Osteoblast (primary cell): ENCODE measurements around the gene CHRND. TPM values are rescaled to one million over a fixed set of nuclear protein-coding genes. Genes with fewer than 3 reads are reported as not detected.

Experiments used
- DNase-seq: peaks from one replicate; pipeline ENCODE4 v3.0.0; 2011; ENCODE audit warnings: low spot score, mixed read lengths; ENCODE audit not compliant: insufficient read length; ENCODE audit errors: missing footprints
- H2AFZ ChIP-seq: 2 replicates; pipeline ENCODE4 v1.6.0; 2011; ENCODE audit warnings: mild to moderate bottlenecking, low read length
- H3K27ac ChIP-seq: 2 replicates; pipeline ENCODE4 v1.5.1; 2011; ENCODE audit warnings: mild to moderate bottlenecking, low read depth, low read length, moderate library complexity
- H3K27me3 ChIP-seq: 2 replicates; pipeline ENCODE4 v1.6.0; 2012; ENCODE audit warnings: mild to moderate bottlenecking, control low read depth, inconsistent platforms, low read length, moderate library complexity; ENCODE audit not compliant: insufficient read depth
- H3K36me3 ChIP-seq: 2 replicates; pipeline ENCODE4 v1.5.1; 2011; ENCODE audit warnings: mild to moderate bottlenecking, low read length, control low read depth, moderate library complexity; ENCODE audit not compliant: insufficient read depth
- H3K4me1 ChIP-seq: 2 replicates; pipeline ENCODE4 v1.5.1; 2011; ENCODE audit warnings: mild to moderate bottlenecking, low read length, control low read depth, moderate library complexity; ENCODE audit not compliant: insufficient read depth
- H3K4me2 ChIP-seq: 2 replicates; pipeline ENCODE4 v1.6.0; 2011; ENCODE audit warnings: mild to moderate bottlenecking, low read length; ENCODE audit not compliant: insufficient read depth
- H3K4me3 ChIP-seq: fragments of 200-600 bp; sonication (generic); 3 replicates; pipeline ENCODE4 v1.5.1; 2012; ENCODE audit warnings: mild to moderate bottlenecking, low read length, inconsistent platforms; ENCODE audit not compliant: insufficient read depth
- H3K79me2 ChIP-seq: 2 replicates; pipeline ENCODE4 v1.6.0; 2012; ENCODE audit warnings: mild to moderate bottlenecking, low read length, control low read depth, inconsistent platforms; ENCODE audit not compliant: insufficient read depth
- H3K9me3 ChIP-seq: 2 replicates; pipeline ENCODE4 v1.5.1; 2011; ENCODE audit warnings: low read depth, low read length, control low read depth
- H4K20me1 ChIP-seq: 2 replicates; pipeline ENCODE4 v1.6.0; 2012; ENCODE audit warnings: mild to moderate bottlenecking, low read length, control low read depth; ENCODE audit not compliant: insufficient read depth
- CTCF ChIP-seq: IDR thresholded peaks from 2 replicates; pipeline ENCODE4 v1.5.1; 2011; ENCODE audit warnings: mild to moderate bottlenecking, low read depth, low read length, moderate library complexity; ENCODE audit errors: extremely low read depth
- total RNA-seq: library from RNA; depleted of rRNA; stranded (reverse); fragments of >200 nt; gene quantifications from 2 replicates; pipeline ENCODE4 v1.2.3, GENCODE V29; 2012

Gene CHRND
- total RNA-seq, 1 donor, result not detected

- peaks cover 60% of the 10 kb centered on the region for H3K36me3 ChIP-seq
- no peak for DNase-seq
- no peaks in the 10 kb centered on the region for H3K9me3 ChIP-seq
Measured at GRCh38 chr2:232571026-232571474, 45.1 kb downstream of the CHRND start.

GRCh38 chr2:232573042-232573441 is 47.1 kb downstream of the CHRND start:
- no peak overlapping the region for H2AFZ ChIP-seq
- no peak overlapping the region for H3K4me3 ChIP-seq
- no peak overlapping the region for H3K27ac ChIP-seq
- no peak for TF ChIP-seq CTCF
- peaks cover 44% of the 10 kb centered on the region for H3K36me3 ChIP-seq
- H3K79me2 ChIP-seq, result peaks cover 5% of the 10 kb centered on the region
- peaks cover 4% of the 10 kb centered on the region for H4K20me1 ChIP-seq
- H3K9me3 ChIP-seq, result no peaks in the 10 kb centered on the region
- peaks cover 27% of the 10 kb centered on the region for H3K4me1 ChIP-seq
- no peak for DNase-seq
- no peak overlapping the region for H3K4me2 ChIP-seq
- H3K27me3 ChIP-seq, result no peaks in the 10 kb centered on the region

More at GRCh38 chr2:232571026-232571474, 45.1 kb downstream of the CHRND start:
- Histone ChIP-seq H2AFZ (no peak overlapping the region), H3K4me1 (peaks cover 24% of the 10 kb centered on the region), H3K27me3 (no peaks in the 10 kb centered on the region), H3K79me2 (peaks cover 5% of the 10 kb centered on the region), H3K27ac (no peak overlapping the region), H3K4me3 (no peak overlapping the region), H4K20me1 (peaks cover 9% of the 10 kb centered on the region), H3K4me2 (no peak overlapping the region)
- no peak for TF ChIP-seq CTCF

GRCh38 chr2:232573771-232574435 is 47.9 kb downstream of the CHRND start:
- Histone ChIP-seq H4K20me1 (peaks cover 3% of the 10 kb centered on the region), H3K27ac (peak overlapping the region; percentile 42), H3K36me3 (peaks cover 37% of the 10 kb centered on the region)

More at GRCh38 chr2:232573771-232574435, 47.9 kb downstream of the CHRND start:
- no peak overlapping the region for H3K4me2 ChIP-seq
- H3K4me1 ChIP-seq, result peaks cover 19% of the 10 kb centered on the region
- DNase-seq, result no peak
- H3K27me3 ChIP-seq, result no peaks in the 10 kb centered on the region
- no peak overlapping the region for H2AFZ ChIP-seq
- no peaks in the 10 kb centered on the region for H3K9me3 ChIP-seq
- peaks cover 2% of the 10 kb centered on the region for H3K79me2 ChIP-seq
- H3K4me3 ChIP-seq, result no peak overlapping the region
- no peak for TF ChIP-seq CTCF
